ENCODE data around the gene RBFOX2. TPM values are rescaled to one million over a fixed set of nuclear protein-coding genes. Genes with fewer than 3 reads are reported as not detected.

The RBFOX2 gene
- total and polyA plus RNA-seq, 2 experiments from 2014 or later: 88.8 to 131 TPM

GRCh38 chr22:35892192-35892591, 136.4 kb downstream of the RBFOX2 start (continued):
- TF ChIP-seq ETS1 (IDR thresholded peaks at IDR 0.05) (no peak), POLR2AphosphoS5 (IDR thresholded peaks at IDR 0.05; ENCODE audit: low read depth) (no peak), EZH2 (IDR thresholded peaks at IDR 0.05; ENCODE audit: low read depth, unreplicated experiment) (no peak), JUNB (IDR thresholded peaks at IDR 0.05; ENCODE audit: unreplicated experiment) (no peak), REST (IDR thresholded peaks at IDR 0.05; ENCODE audit: unreplicated experiment) (no peak), ZNF114 (CRISPR knock-in tag; IDR thresholded peaks at IDR 0.05) (no peak), STAT1 (IDR thresholded peaks at IDR 0.05; ENCODE audit: unreplicated experiment) (no peak), CTCF (conservative IDR thresholded peaks at IDR 0.05; ENCODE audit: low read depth in 2 of 2) (no peak)

- Histone ChIP-seq H3K4me1 (ENCODE audit: insufficient read depth) (peaks cover 27% of the 10 kb centered on the region), H3K79me2 (replicated peaks; ENCODE audit: insufficient read depth) (peaks cover 90% of the 10 kb centered on the region), H3K4me2 (no peak overlapping the region), H3F3A (replicated peaks; ENCODE audit: low read depth) (no peaks in the 10 kb centered on the region), H3K27ac (ENCODE audit: low read depth) (no peak overlapping the region), H3K9me2 (ENCODE audit: insufficient read depth) (no peaks in the 10 kb centered on the region; the same call in 1 of the 2 replicates), H2AFZ (no peak overlapping the region), H3K27me3 (ENCODE audit: insufficient read depth) (no peaks in the 10 kb centered on the region), H3K4me3 (no peak overlapping the region), H4K20me1 (replicated peaks; ENCODE audit: insufficient read depth) (peaks cover 9% of the 10 kb centered on the region; the same call in 1 of the 2 replicates), H3K36me3 (ENCODE audit: insufficient read depth) (no peaks in the 10 kb centered on the region)
- Mint-ChIP-seq H3K4me3 (no peak overlapping the region), H3K27ac (no peak overlapping the region), H3K4me1 (peaks cover 42% of the 10 kb centered on the region), H3K36me3 (ENCODE audit: low read depth) (no peaks in the 10 kb centered on the region), H3K9me3 (no peaks in the 10 kb centered on the region), H3K27me3 (ENCODE audit: insufficient read depth, low read depth, poor library complexity) (peaks cover 2% of the 10 kb centered on the region)
- ATAC-seq (no peak), DNase-seq (ENCODE audit: low spot score) (no peak)
- TF ChIP-seq ZNF114 (CRISPR knock-in tag; IDR thresholded peaks at IDR 0.05) (no peak), CTCF (conservative IDR thresholded peaks at IDR 0.05; ENCODE audit: low read depth in 2 of 2) (no peak), EZH2phosphoT487 (IDR thresholded peaks at IDR 0.05; ENCODE audit: unreplicated experiment) (no peak), ZNF462 (CRISPR knock-in tag; IDR thresholded peaks at IDR 0.05) (no peak)
These were observed 137.2 kb downstream of the RBFOX2 start for GRCh38 chr22:35891442-35891841.

Measured in GM23338 (cell line).